ENCODE results near the gene NFKBIA.
"Not testable (repeated sequence)": the region's sequence is repeated elsewhere in the genome, so short reads cannot be mapped to it uniquely, and the experiment has no call there.

The NFKBIA gene

DNA sequence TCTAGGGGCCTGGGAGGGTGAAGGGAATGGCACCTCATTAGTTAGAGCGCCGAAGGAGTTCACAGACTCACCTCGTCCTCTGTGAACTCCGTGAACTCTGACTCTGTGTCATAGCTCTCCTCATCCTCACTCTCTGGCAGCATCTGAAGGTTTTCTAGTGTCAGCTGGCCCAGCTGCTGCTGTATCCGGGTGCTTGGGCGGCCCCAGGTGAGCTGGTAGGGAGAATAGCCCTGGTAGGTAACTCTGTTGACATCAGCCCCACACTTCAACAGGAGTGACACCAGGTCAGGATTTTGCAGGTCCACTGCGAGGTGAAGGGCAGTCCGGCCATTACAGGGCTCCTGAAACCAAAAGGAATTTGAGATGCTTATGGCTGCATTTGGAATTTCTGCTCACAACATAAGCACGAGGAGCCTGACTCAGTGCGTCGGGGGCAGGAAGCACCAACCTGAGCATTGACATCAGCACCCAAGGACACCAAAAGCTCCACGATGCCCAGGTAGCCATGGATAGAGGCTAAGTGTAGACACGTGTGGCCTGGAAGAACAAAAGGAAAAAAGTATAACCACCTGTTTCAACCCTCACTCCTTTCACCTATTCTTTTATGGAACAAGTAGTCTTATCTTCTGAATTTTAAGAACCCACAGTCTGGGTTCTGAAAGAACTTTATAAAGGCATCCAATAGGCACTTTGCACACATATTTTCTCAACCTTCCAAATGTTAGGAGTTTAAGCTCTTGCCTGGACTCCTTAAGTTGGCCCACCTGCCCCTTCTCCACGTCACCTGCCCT is 2.0 kb downstream of the NFKBIA start:
- peak overlapping the region; percentile 83 for H3K4me3 Mint-ChIP-seq
- TF ChIP-seq, protein P1, sequence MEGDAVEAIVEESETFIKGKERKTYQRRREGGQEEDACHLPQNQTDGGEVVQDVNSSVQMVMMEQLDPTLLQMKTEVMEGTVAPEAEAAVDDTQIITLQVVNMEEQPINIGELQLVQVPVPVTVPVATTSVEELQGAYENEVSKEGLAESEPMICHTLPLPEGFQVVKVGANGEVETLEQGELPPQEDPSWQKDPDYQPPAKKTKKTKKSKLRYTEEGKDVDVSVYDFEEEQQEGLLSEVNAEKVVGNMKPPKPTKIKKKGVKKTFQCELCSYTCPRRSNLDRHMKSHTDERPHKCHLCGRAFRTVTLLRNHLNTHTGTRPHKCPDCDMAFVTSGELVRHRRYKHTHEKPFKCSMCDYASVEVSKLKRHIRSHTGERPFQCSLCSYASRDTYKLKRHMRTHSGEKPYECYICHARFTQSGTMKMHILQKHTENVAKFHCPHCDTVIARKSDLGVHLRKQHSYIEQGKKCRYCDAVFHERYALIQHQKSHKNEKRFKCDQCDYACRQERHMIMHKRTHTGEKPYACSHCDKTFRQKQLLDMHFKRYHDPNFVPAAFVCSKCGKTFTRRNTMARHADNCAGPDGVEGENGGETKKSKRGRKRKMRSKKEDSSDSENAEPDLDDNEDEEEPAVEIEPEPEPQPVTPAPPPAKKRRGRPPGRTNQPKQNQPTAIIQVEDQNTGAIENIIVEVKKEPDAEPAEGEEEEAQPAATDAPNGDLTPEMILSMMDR (IDR thresholded peaks at IDR 0.05), result no peak
- H3K9me3 Mint-ChIP-seq, result no peaks in the 10 kb centered on the region
- H3K27ac Mint-ChIP-seq, result no peak overlapping the region
- peaks cover 42% of the 10 kb centered on the region for H3K36me3 Mint-ChIP-seq (ENCODE audit: low read depth)
- DNase-seq, result no peak
- H3K27me3 Mint-ChIP-seq (ENCODE audit: low read depth, poor library complexity), result no peaks in the 10 kb centered on the region
- H3K4me1 Mint-ChIP-seq, result peaks cover 67% of the 10 kb centered on the region

DNA sequence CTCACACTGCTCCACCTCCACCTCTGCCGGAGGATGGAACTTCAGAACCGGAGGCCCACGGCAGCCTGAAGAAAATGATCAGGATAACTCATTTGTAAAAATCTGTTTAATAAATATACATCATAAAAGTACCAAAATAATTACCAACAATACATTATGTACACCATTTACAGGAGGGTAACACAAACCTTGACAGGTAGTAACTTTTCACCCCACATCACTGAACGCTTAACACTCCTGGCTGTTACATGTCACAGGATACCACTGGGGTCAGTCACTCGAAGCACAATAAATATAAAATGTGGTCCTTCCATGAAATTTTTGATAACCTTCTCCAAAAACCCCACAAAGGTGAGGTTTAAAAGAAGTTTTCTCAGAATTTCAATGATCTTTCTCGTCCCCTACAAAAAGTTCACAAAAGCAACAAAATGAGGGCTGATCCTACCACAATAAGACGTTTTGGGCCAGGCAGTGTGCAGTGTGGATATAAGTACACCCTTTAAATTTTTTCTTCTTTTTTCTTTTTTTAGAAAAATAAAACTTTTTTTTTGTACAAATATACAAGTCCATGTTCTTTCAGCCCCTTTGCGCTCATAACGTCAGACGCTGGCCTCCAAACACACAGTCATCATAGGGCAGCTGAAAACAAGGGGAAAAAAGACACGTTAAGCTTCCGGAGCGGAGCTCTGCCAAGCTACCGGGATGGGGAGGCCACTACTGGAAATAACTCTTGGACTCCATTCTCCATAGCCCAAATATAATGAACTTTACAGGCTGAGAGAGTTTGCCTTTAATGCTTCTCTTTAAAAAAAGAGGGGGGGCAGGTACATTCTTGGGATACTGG is 2.9 kb downstream of the NFKBIA start:
- Mint-ChIP-seq H3K27me3 (ENCODE audit: low read depth, poor library complexity) (no peaks in the 10 kb centered on the region), H3K27ac (peak overlapping the region; percentile 64), H3K9me3 (no peaks in the 10 kb centered on the region), H3K36me3 (ENCODE audit: low read depth) (peaks cover 42% of the 10 kb centered on the region), H3K4me1 (peaks cover 63% of the 10 kb centered on the region), H3K4me3 (peak overlapping the region; percentile 83)
- TF ChIP-seq, protein P1 (IDR thresholded peaks at IDR 0.05), result no peak
- no peak for DNase-seq

DNA sequence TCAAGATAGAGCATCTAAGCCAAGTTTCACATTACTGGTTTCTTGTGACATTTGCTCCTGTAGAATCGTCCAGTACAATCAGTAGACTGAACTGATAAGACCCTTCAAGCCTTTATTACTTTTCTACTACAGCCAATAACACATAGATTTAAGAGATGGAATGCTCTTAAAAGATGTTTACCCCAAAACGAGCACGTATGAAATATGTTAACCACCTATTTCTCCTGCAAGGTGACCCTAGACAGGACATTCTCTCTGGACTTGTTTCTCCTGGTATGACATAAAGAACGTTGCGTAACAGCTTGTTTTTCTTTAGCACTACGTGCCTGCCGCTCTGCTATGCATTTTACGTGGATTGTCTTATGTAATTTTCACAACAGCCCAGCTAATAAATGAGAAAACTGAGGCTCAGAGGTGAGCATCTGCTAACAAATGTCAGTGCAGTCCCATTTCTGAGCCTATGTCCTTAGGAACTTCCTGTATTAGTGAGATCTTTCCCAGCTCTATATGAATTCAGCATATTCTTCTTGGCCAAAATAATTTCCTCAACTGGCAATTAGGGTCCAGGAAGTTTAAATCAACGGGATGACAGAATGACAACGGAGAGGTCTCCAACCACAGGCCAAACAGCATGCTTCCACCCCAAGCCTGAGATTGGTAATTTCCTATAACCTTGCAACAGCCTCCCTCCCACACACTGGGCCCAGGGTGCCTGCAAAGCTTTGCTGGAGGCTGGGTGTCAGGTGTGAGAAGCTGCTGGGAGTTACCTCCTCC is 3.7 kb downstream of the NFKBIA start:
- peak overlapping the region; percentile 55 for H3K4me3 Mint-ChIP-seq

DNA sequence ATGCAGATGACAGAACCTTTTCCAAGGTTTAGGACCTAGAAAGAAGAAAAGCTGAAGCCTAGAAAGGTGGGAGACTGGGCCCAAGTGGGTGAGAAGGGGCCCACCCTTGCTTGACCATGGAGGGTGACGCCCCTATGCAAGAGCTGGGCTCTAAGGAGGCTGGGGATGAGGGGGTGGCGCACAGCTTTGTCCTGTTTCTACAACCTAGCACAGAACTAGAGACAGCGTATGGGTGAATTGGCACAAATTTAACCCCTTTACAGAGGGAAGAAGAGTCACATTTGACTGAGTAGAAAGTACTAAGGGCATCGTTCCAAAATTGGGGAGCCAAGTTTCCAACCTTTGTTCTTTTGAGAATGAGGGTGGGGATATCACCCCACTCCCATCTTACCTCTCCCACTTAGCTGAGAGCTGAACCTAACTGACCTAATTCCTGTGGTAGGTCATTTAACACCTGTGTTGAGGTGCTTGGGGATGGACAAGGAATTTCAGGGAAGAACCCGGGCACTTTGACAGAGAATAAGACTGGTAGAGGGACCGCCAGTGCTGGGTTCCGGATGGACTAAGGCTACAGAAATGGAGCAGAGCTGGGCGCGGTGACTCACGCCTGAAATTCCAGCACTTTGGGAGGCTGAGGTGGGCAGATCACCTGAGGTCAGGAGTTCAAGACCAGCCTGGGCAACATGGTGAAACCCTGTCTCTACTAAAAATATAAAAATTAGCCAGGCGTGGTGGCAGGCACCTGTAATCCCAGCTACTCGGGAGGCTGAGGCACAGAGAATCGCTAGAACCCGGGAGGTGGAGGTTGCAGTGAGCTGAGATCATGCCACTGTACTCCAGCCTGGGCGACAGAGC is 5.2 kb downstream of the NFKBIA start:
- no peaks in the 10 kb centered on the region for H3K9me3 Mint-ChIP-seq
- H3K4me3 Mint-ChIP-seq, result no peak overlapping the region
- TF ChIP-seq, protein P1 (IDR thresholded peaks at IDR 0.05), result no peak
- peaks cover 48% of the 10 kb centered on the region for H3K4me1 Mint-ChIP-seq
- no peak for DNase-seq
- no peak overlapping the region for H3K27ac Mint-ChIP-seq
- peaks cover 42% of the 10 kb centered on the region for H3K36me3 Mint-ChIP-seq (ENCODE audit: low read depth)
- H3K27me3 Mint-ChIP-seq (ENCODE audit: low read depth, poor library complexity), result no peaks in the 10 kb centered on the region

More for the DNA sequence above, 3.7 kb downstream of the NFKBIA start:
- TF ChIP-seq, protein P1 (IDR thresholded peaks at IDR 0.05), result no peak
- DNase-seq, result no peak
- H3K9me3 Mint-ChIP-seq, result no peaks in the 10 kb centered on the region
- peak overlapping the region; percentile 64 for H3K27ac Mint-ChIP-seq
- H3K27me3 Mint-ChIP-seq (ENCODE audit: low read depth, poor library complexity), result no peaks in the 10 kb centered on the region
- H3K36me3 Mint-ChIP-seq (ENCODE audit: low read depth), result peaks cover 42% of the 10 kb centered on the region
- peaks cover 55% of the 10 kb centered on the region for H3K4me1 Mint-ChIP-seq

DNA sequence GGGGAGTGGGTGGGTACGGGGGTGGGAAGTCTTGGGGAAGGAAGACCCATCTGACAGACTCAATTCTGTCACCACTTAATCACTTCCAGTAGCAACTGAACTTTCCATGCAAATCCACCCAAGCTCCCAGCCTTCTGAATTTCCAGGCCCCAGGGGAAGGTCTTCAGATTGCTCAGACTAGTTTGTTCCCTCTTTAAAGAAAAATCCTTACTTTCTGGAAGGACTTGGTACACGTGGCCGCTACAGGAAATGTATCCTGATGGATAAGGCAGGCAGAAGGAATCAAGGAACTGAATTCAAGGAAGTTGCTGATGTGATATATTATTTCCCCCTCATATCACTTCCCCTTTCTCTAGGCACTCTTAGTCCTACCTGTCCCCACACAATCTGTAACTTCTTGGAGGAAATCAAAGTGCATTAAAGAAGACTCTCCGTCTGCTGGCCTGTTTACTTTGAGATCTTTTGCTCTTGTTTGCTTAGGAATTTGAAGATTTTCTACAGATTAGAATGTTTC is 6.4 kb downstream of the NFKBIA start:
- peaks cover 42% of the 10 kb centered on the region for H3K4me1 Mint-ChIP-seq
- H3K36me3 Mint-ChIP-seq (ENCODE audit: low read depth), result peaks cover 38% of the 10 kb centered on the region
- DNase-seq, result no peak
- H3K9me3 Mint-ChIP-seq, result no peaks in the 10 kb centered on the region
- H3K4me3 Mint-ChIP-seq, result no peak overlapping the region
- peaks cover 4% of the 10 kb centered on the region for H3K27me3 Mint-ChIP-seq (ENCODE audit: low read depth, poor library complexity)
- TF ChIP-seq, protein P1 (IDR thresholded peaks at IDR 0.05), result no peak
- H3K27ac Mint-ChIP-seq, result peak overlapping the region; percentile 52

DNA sequence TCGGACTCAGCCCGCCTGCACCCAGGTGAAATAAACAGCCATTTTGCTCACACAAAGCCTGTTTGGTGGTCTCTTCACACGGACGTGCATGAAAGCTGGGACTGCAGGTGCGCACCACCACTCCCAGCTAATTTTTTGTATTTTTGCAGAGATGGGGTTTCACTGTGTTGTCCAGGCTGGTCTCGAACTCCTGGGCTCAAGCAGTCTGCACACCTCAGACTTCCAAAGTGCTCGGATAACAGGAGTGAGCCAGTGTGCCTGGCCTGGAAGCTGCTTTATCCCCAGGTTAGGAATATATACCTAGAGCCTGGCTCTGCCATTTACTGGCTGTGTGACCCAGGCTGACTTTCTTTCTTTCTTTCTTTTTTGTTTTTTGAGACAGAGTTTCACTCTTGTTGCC is 7.9 kb downstream of the NFKBIA start:
- not testable (repeated sequence) for H3K9me3 Mint-ChIP-seq; H3K27me3 Mint-ChIP-seq (ENCODE audit: low read depth, poor library complexity); DNase-seq; H3K4me3 Mint-ChIP-seq; H3K27ac Mint-ChIP-seq
- Mint-ChIP-seq H3K4me1 (peaks cover 26% of the 10 kb centered on the region), H3K36me3 (ENCODE audit: low read depth) (peaks cover 22% of the 10 kb centered on the region)
